Measurements from ENCODE around the gene CNIH2. TPM values are rescaled to one million over a fixed set of nuclear protein-coding genes. Genes with fewer than 3 reads are reported as not detected.
"Not testable (repeated sequence)": the region's sequence is repeated elsewhere in the genome, so short reads cannot be mapped to it uniquely, and the experiment has no call there.

The CNIH2 gene
- total and polyA plus RNA-seq, 7 donors, result 0.05 TPM; not detected in 6

- WGBS, 3 donors, result 91 to 93% (median 93%) methylated on average over 6 of the region's 6 CpGs
- TF ChIP-seq, protein P1, sequence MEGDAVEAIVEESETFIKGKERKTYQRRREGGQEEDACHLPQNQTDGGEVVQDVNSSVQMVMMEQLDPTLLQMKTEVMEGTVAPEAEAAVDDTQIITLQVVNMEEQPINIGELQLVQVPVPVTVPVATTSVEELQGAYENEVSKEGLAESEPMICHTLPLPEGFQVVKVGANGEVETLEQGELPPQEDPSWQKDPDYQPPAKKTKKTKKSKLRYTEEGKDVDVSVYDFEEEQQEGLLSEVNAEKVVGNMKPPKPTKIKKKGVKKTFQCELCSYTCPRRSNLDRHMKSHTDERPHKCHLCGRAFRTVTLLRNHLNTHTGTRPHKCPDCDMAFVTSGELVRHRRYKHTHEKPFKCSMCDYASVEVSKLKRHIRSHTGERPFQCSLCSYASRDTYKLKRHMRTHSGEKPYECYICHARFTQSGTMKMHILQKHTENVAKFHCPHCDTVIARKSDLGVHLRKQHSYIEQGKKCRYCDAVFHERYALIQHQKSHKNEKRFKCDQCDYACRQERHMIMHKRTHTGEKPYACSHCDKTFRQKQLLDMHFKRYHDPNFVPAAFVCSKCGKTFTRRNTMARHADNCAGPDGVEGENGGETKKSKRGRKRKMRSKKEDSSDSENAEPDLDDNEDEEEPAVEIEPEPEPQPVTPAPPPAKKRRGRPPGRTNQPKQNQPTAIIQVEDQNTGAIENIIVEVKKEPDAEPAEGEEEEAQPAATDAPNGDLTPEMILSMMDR (IDR thresholded peaks at IDR 0.05), result no peak
- Histone ChIP-seq H3K9me3 (no peaks in the 10 kb centered on the region), H3K27me3 (ENCODE audit: insufficient read depth in 3 of 3, low read length in 2 of 3) (no peaks in the 10 kb centered on the region), H3K4me1 (no peaks in the 10 kb centered on the region), H3K27ac (no peak overlapping the region), H3K4me3 (no peak overlapping the region), H3K36me3 (ENCODE audit: insufficient read depth in 1 of 2, low read depth in 1 of 2) (peaks cover 0 to 4% of the 10 kb centered on the region in 2 donors)
- DNase-seq, result no peak
- intact Hi-C loops (cut with DNase I), result no loop called here
- ATAC-seq, result no peak
Observed at GRCh38 chr11:66248903-66249302, 29.1 kb upstream of the CNIH2 start.

DNA sequence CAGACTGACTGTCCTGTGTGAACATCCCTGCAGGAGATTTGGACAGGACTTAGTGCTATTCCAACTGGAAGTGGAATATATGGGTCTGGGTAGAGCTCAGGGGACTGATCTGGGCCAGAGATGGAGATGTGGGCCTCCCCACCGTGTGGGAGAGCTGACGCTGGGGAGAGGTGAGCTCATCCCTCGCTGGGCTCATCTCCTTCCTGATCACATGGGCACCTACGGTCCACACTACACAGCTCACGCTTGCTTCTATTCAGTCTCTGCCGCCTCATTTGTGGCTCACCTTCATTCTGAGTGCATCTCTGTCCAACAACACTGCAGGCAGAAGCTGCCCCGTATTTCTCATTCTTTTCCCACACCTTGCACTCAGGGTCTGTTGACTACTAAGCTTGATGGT lies 26.2 kb upstream of the CNIH2 start:
- no peaks in the 10 kb centered on the region for H3K27me3 ChIP-seq (ENCODE audit: insufficient read depth in 3 of 3, low read length in 2 of 3)
- peaks cover 0 to 4% of the 10 kb centered on the region in 2 donors for H3K36me3 ChIP-seq (ENCODE audit: insufficient read depth in 1 of 2, low read depth in 1 of 2)
- DNase-seq (no peak), ATAC-seq (no peak)
- H3K9me3 ChIP-seq, result no peaks in the 10 kb centered on the region
- WGBS, 3 donors, result 69 to 72% (median 71%) methylated on average over 7 of the region's 7 CpGs
- no peak overlapping the region for H3K4me3 ChIP-seq
- TF ChIP-seq, protein P1 (IDR thresholded peaks at IDR 0.05), result no peak
- no peaks in the 10 kb centered on the region for H3K4me1 ChIP-seq
- H3K27ac ChIP-seq, result no peak overlapping the region
- intact Hi-C loops (cut with DNase I), result no loop called here

GRCh38 chr11:66253081-66253480 lies 24.9 kb upstream of the CNIH2 start:
- H3K27ac ChIP-seq; H3K4me3 ChIP-seq; intact Hi-C loops (cut with DNase I); H3K27me3 ChIP-seq (ENCODE audit: insufficient read depth in 3 of 3, low read length in 2 of 3); H3K9me3 ChIP-seq; ATAC-seq; DNase-seq; H3K36me3 ChIP-seq (ENCODE audit: insufficient read depth in 1 of 2, low read depth in 1 of 2); H3K4me1 ChIP-seq: not testable (repeated sequence)
- 49 to 76% (median 52%) methylated on average over 6 of the region's 6 CpGs for WGBS, 3 donors

DNA sequence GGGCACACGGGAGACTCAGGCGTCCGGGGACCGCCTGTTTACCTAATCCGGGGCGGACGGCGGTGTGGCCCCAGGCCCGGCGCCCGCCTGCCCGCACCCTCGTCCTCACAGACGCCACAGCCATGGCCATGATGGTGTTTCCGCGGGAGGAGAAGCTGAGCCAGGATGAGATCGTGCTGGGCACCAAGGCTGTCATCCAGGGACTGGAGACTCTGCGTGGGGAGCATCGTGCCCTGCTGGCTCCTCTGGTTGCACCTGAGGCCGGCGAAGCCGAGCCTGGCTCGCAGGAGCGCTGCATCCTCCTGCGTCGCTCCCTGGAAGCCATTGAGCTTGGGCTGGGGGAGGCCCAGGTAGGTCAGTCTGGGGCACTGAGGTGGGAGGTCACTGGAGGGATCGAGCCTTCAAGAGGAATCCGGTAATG lies 19.5 kb upstream of the CNIH2 start:
- Histone ChIP-seq H3K4me3 (peak overlapping the region; percentile 95), H3K27ac (peak overlapping the region; percentile 74), H3K4me1 (peaks cover 6% of the 10 kb centered on the region), H3K27me3 (ENCODE audit: insufficient read depth in 3 of 3, low read length in 2 of 3) (no peaks in the 10 kb centered on the region), H3K36me3 (ENCODE audit: insufficient read depth in 1 of 2, low read depth in 1 of 2) (peaks cover 0 to 46% of the 10 kb centered on the region in 2 donors), H3K9me3 (no peaks in the 10 kb centered on the region)
- peak in 2 of 4 donors; percentile 2 to 3 for ATAC-seq
- 4 to 9% (median 5%) methylated on average over 28 of the region's 28 CpGs for WGBS, 3 donors
- no peak for DNase-seq
- intact Hi-C loops (cut with DNase I), result loop anchor here in 1 of 2 donors (1.0 kb wide), 1 partner anchor 36 kb away; no protein-coding TSS in a partner anchor
- TF ChIP-seq, protein P1 (IDR thresholded peaks at IDR 0.05), result no peak

- no peak for ATAC-seq
- DNase-seq, result no peak
- H3K27ac ChIP-seq, result no peak overlapping the region
- no peaks in the 10 kb centered on the region for H3K9me3 ChIP-seq
- H3K4me3 ChIP-seq, result peak overlapping the region; percentile 95
- 98 to 99% (median 98%) methylated on average over 2 of the region's 2 CpGs for WGBS, 3 donors
- no peaks in the 10 kb centered on the region for H3K27me3 ChIP-seq (ENCODE audit: insufficient read depth in 3 of 3, low read length in 2 of 3)
- intact Hi-C loops (cut with DNase I), result loop anchor here in 1 of 2 donors (1.0 kb wide), 1 partner anchor 38 kb away; no protein-coding TSS in a partner anchor
- H3K36me3 ChIP-seq (ENCODE audit: insufficient read depth in 1 of 2, low read depth in 1 of 2), result peaks cover 0 to 54% of the 10 kb centered on the region in 2 donors
- TF ChIP-seq, protein P1 (IDR thresholded peaks at IDR 0.05), result no peak
- peaks cover 6% of the 10 kb centered on the region for H3K4me1 ChIP-seq
Observed at GRCh38 chr11:66259225-66259624, 18.8 kb upstream of the CNIH2 start.
